Mesothelial cell of epicardium (in vitro differentiated cells): ENCODE results near the gene ANAPC7. TPM values are rescaled to one million over a fixed set of nuclear protein-coding genes. Genes with fewer than 3 reads are reported as not detected.

Experiments
- DNase-seq, 2 experiments: peaks; one replicate each; pipeline ENCODE4 v3.0.0; 2021; ENCODE audit warnings: low spot score in 2 of 2; ENCODE audit not compliant: unreplicated experiment in 2 of 2
- H3K27ac Mint-ChIP-seq: 2 replicates; pipeline ENCODE4 v1.8.0; 2021; ENCODE audit warnings: mixed read lengths
- H3K27me3 Mint-ChIP-seq: 2 replicates; pipeline ENCODE4 v1.8.0; 2021; ENCODE audit warnings: low read depth, mixed read lengths
- H3K36me3 Mint-ChIP-seq: 2 replicates; pipeline ENCODE4 v1.8.0; 2021; ENCODE audit warnings: mixed read lengths
- H3K4me1 Mint-ChIP-seq: 2 replicates; pipeline ENCODE4 v1.8.0; 2021; ENCODE audit warnings: mixed read lengths
- H3K4me3 Mint-ChIP-seq: 2 replicates; pipeline ENCODE4 v1.8.0; 2021; ENCODE audit warnings: mild to moderate bottlenecking, moderate library complexity, mixed read lengths
- H3K9me3 Mint-ChIP-seq: 2 replicates; pipeline ENCODE4 v1.8.0; 2021; ENCODE audit warnings: mixed read lengths
- total RNA-seq: library from RNA; stranded (reverse); gene quantifications from 3 replicates; pipeline ENCODE4 v1.2.1, GENCODE V29; 2021
- TF ChIP-seq, protein P1 (sequence below): fragments of 200-600 bp; sonication (generic); IDR thresholded peaks from one replicate; pipeline ENCODE4 v1.5.0; 2021; ENCODE audit warnings: antibody characterized with exemption; ENCODE audit not compliant: unreplicated experiment

Gene ANAPC7
- total RNA-seq, 1 donor from 2014 or later, result 62.8 TPM

DNA sequence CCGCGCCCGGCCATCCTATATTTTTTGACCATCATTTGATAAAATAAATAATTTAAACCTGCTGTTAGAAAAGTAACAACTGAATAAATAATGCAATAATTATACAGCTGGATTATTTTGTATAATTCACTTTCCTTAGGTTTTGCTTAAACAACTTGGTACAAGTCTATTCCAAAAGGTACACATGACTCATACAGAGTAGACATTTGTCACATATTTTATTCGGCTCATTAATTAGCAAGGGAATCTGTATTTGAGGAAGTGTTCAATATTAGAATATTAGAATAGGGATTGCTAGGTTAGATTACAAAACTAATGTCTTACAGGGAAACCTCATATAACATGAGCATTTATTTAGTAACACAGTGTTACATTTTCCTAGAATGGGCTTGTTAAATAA is 73.8 kb downstream of the ANAPC7 start:
- Mint-ChIP-seq H3K9me3 (no peaks in the 10 kb centered on the region), H3K27ac (no peak overlapping the region), H3K36me3 (peaks cover 45% of the 10 kb centered on the region), H3K27me3 (no peaks in the 10 kb centered on the region), H3K4me3 (no peak overlapping the region), H3K4me1 (peaks cover 2% of the 10 kb centered on the region)
- TF ChIP-seq, protein P1, sequence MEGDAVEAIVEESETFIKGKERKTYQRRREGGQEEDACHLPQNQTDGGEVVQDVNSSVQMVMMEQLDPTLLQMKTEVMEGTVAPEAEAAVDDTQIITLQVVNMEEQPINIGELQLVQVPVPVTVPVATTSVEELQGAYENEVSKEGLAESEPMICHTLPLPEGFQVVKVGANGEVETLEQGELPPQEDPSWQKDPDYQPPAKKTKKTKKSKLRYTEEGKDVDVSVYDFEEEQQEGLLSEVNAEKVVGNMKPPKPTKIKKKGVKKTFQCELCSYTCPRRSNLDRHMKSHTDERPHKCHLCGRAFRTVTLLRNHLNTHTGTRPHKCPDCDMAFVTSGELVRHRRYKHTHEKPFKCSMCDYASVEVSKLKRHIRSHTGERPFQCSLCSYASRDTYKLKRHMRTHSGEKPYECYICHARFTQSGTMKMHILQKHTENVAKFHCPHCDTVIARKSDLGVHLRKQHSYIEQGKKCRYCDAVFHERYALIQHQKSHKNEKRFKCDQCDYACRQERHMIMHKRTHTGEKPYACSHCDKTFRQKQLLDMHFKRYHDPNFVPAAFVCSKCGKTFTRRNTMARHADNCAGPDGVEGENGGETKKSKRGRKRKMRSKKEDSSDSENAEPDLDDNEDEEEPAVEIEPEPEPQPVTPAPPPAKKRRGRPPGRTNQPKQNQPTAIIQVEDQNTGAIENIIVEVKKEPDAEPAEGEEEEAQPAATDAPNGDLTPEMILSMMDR, result no peak
- no peak for DNase-seq

Other genes with a start within 250 kb of the ANAPC7 start
- gene ATP2A2, start 122.5 kb downstream of the ANAPC7 start, total RNA-seq, result 179 to 186 TPM (median 182 TPM) in 3 replicates
- 144 to 149 TPM (median 146 TPM) in 3 replicates for gene ARPC3, start 46.6 kb upstream of the ANAPC7 start, total RNA-seq
- 12.7 to 14.5 TPM (median 13.9 TPM) in 3 replicates for gene GPN3, start 64.5 kb upstream of the ANAPC7 start, total RNA-seq
- gene FAM216A, start 65.1 kb upstream of the ANAPC7 start, total RNA-seq, result 9.9 to 11.6 TPM (median 10.3 TPM) in 3 replicates
- gene VPS29, start 98.4 kb upstream of the ANAPC7 start, total RNA-seq, result 71.3 to 77.0 TPM (median 74.2 TPM) in 3 replicates
- 0.51 to 0.73 TPM (median 0.54 TPM) in 3 replicates for gene RAD9B, start 98.6 kb upstream of the ANAPC7 start, total RNA-seq
- gene PPTC7, start 179.6 kb upstream of the ANAPC7 start, total RNA-seq, result 14.2 to 15.3 TPM (median 14.5 TPM) in 3 replicates
- gene TCTN1, start 210.4 kb upstream of the ANAPC7 start, total RNA-seq, result 57.7 to 64.5 TPM (median 63.4 TPM) in 3 replicates